ENCODE measurements around the gene FLNA.
"Not testable (repeated sequence)": the region's sequence is repeated elsewhere in the genome, so short reads cannot be mapped to it uniquely, and the experiment has no call there.

GRCh38 chrX:154388094-154388493 lies 13.7 kb upstream of the FLNA start:
- not testable (repeated sequence) for TF ChIP-seq CTCF, POLR2A (IDR thresholded peaks at IDR 0.05)
